Kidney (tissue), 14 donors: ENCODE results near the gene TNFRSF8. TPM values are rescaled to one million over a fixed set of nuclear protein-coding genes. Genes with fewer than 3 reads are reported as not detected.

ENCODE experiments used
- DNase-seq, 5 donors: peaks; one replicate each; pipeline ENCODE4 v3.0.0-alpha.2; 2013 to 2020
- FAIRE-seq: peaks from 2 replicates; lab custom pipeline; 2012; peaks lifted over from hg19 to GRCh38; lab: Jason Lieb, UNC
- H3K27ac ChIP-seq, 2 donors: one replicate each; pipeline ENCODE4 v1.7.0; 2013; ENCODE audit warnings: low read depth in 2 of 2, low read length in 2 of 2, inconsistent platforms in 1 of 2
- H3K27me3 ChIP-seq: one replicate; pipeline ENCODE4 v1.7.1; 2013; ENCODE audit warnings: low read length, inconsistent platforms; ENCODE audit not compliant: control insufficient read depth, insufficient read depth
- H3K36me3 ChIP-seq, 3 donors: one replicate each; pipeline versions ENCODE4 v1.7.0 to v1.7.1; 2013; ENCODE audit warnings: low read length in 3 of 3, control low read depth in 1 of 3, inconsistent platforms in 1 of 3; ENCODE audit not compliant: insufficient read depth in 3 of 3, control insufficient read depth in 2 of 3
- H3K4me1 ChIP-seq, 3 donors: one replicate each; pipeline versions ENCODE4 v1.7.0 to v1.7.1; 2013; ENCODE audit warnings: low read length in 3 of 3, inconsistent platforms in 1 of 3, low read depth in 1 of 3; ENCODE audit not compliant: control insufficient read depth in 2 of 3, insufficient read depth in 2 of 3
- H3K4me3 ChIP-seq, 3 donors: one replicate each; pipeline versions ENCODE4 v1.7.0 to v1.8.1; 2013; ENCODE audit warnings: low read length in 3 of 3, control low read depth in 1 of 3, inconsistent platforms in 1 of 3
- H3K9ac ChIP-seq, 3 donors: one replicate each; pipeline versions ENCODE4 v1.7.0 to v1.7.1; 2013; ENCODE audit warnings: low read length in 3 of 3, control low read depth in 1 of 3, inconsistent platforms in 1 of 3
- H3K9me3 ChIP-seq, 3 donors: one replicate each; pipeline versions ENCODE4 v1.7.0 to v1.7.1; 2013; ENCODE audit warnings: low read length in 3 of 3, control low read depth in 1 of 3, inconsistent platforms in 1 of 3; ENCODE audit not compliant: control insufficient read depth in 2 of 3, insufficient read depth in 1 of 3
- CTCF ChIP-seq: IDR thresholded peaks from 3 replicates; pipeline ENCODE4 v1.5.1; 2012; ENCODE audit warnings: mild to moderate bottlenecking, moderate library complexity, borderline replicate concordance; ENCODE audit not compliant: insufficient read depth; ENCODE audit errors: extremely low read depth
- intact Hi-C: fragments of 100-400 bp; cut with DNase I; formaldehyde crosslinking; loops from one replicate; pipeline ENCODE4 v1.11.1; 2022
- polyA plus RNA-seq: library from polyadenylated mRNA; stranded (reverse); fragments of 350-450 nt; fragmentation: Illumina TruSeq; extraction: RNeasy Lipid Tissue Mini Kit (QIAGEN cat#74804); gene quantifications from one replicate; pipeline ENCODE4 v1.2.3, GENCODE V29; 2014; ENCODE audit warnings: low read depth, low replicate concordance; ENCODE audit not compliant: insufficient read depth
- total RNA-seq: library from RNA; stranded (reverse); fragmentation: NEBNext Ultra II Directional; extraction: Animal tissue kit (Norgen Biotek cat#: 25700); gene quantifications from one replicate; pipeline ENCODE4 v1.2.1, GENCODE V29; 2021
- donor health status: control.
- donor health status: control.
- donor health status: control.
- donor health status: control.
- donor health status: control.
- donor health status: DM: yes; HTN: yes; CAD: no.
- donor health status: Normal renal cell carcinoma (clear cell type).

The TNFRSF8 gene
- total and polyA plus RNA-seq, 2 donors from 2014 or later = 0.94 to 0.97 TPM

GRCh38 chr1:12182410-12182984 is 119.4 kb downstream of the TNFRSF8 start:
- Histone ChIP-seq H3K4me1 (peaks cover 0 to 36% (median 0%) of the 10 kb centered on the region in 3 donors), H3K9ac (no peak overlapping the region), H3K27me3 (no peaks in the 10 kb centered on the region), H3K9me3 (no peaks in the 10 kb centered on the region), H3K36me3 (no peaks in the 10 kb centered on the region), H3K27ac (peak overlapping the region in 1 of 2 donors; percentile 47), H3K4me3 (no peak overlapping the region)
- no peak for TF ChIP-seq CTCF
- intact Hi-C loops = no loop called here
- no peak for DNase-seq
- FAIRE-seq = no peak

- Histone ChIP-seq H3K4me1 (peaks cover 0 to 38% (median 0%) of the 10 kb centered on the region in 3 donors), H3K36me3 (no peaks in the 10 kb centered on the region), H3K27ac (no peak overlapping the region), H3K27me3 (no peaks in the 10 kb centered on the region), H3K4me3 (no peak overlapping the region), H3K9me3 (no peaks in the 10 kb centered on the region), H3K9ac (no peak overlapping the region)
- FAIRE-seq = peak; percentile 46
- TF ChIP-seq CTCF = no peak
- no peak for DNase-seq
- intact Hi-C loops = no loop called here
Observed at GRCh38 chr1:12183095-12183794, 120.1 kb downstream of the TNFRSF8 start.

GRCh38 chr1:12184008-12184681 is 121.0 kb downstream of the TNFRSF8 start:
- peak; percentile 59 to 96 (median 76) for DNase-seq
- H3K9ac ChIP-seq = peak overlapping the region in 1 of 3 donors; percentile 48
- H3K9me3 ChIP-seq = no peaks in the 10 kb centered on the region
- intact Hi-C loops = no loop called here
- TF ChIP-seq CTCF = no peak
- H3K27ac ChIP-seq = peak overlapping the region; percentile 83 to 94
- H3K4me1 ChIP-seq = peaks cover 0 to 33% (median 0%) of the 10 kb centered on the region in 3 donors
- H3K27me3 ChIP-seq = no peaks in the 10 kb centered on the region
- FAIRE-seq = no peak
- no peak overlapping the region for H3K4me3 ChIP-seq
- no peaks in the 10 kb centered on the region for H3K36me3 ChIP-seq
